Panc1 (cell line): ENCODE results near the gene STK17B.

Source experiments
- CTCF ChIP-seq: fragments of 450-650 bp; IDR thresholded peaks from 2 replicates; pipeline ENCODE4 v1.5.1; 2017; ENCODE audit warnings: mild to moderate bottlenecking
- POLR2AphosphoS5 ChIP-seq: IDR thresholded peaks from 2 replicates; pipeline ENCODE4 v1.6.1; 2012; ENCODE audit warnings: mild to moderate bottlenecking, low read depth, low read length, moderate library complexity
- SIN3A ChIP-seq: IDR thresholded peaks from 2 replicates; pipeline ENCODE4 v1.6.1; 2012; ENCODE audit warnings: low read depth, mild to moderate bottlenecking, low read length, moderate library complexity, borderline replicate concordance; ENCODE audit not compliant: insufficient read depth
- TCF7L2 ChIP-seq: IDR thresholded peaks from 2 replicates; pipeline ENCODE4 v1.6.1; 2011; ENCODE audit warnings: mild to moderate bottlenecking, low read depth, low read length, inconsistent platforms

- no peak for TF ChIP-seq CTCF
- TF ChIP-seq TCF7L2: no peak
- no peak for TF ChIP-seq POLR2AphosphoS5
- TF ChIP-seq SIN3A: no peak
Observed at GRCh38 chr2:196101325-196101991, 69.9 kb downstream of the STK17B start.
